ENCODE data around the gene MAP4. TPM values are rescaled to one million over a fixed set of nuclear protein-coding genes. Genes with fewer than 3 reads are reported as not detected.

MAP4 gene
- total RNA-seq, 2 donors from 2014 or later = 152 to 169 TPM

- Mint-ChIP-seq H3K4me1 (peaks cover 5% of the 10 kb centered on the region), H3K27me3 (ENCODE audit: insufficient read depth) (no peaks in the 10 kb centered on the region), H3K9me3 (no peaks in the 10 kb centered on the region), H3K4me3 (no peak overlapping the region), H3K27ac (no peak overlapping the region), H3K36me3 (ENCODE audit: low read depth) (peaks cover 11% of the 10 kb centered on the region)
- no peak for TF ChIP-seq CTCF (conservative IDR thresholded peaks at IDR 0.05)
- Histone ChIP-seq H3K9ac (ENCODE audit: extremely low read depth, low read length, poor library complexity, severe bottlenecking) (no peak overlapping the region), H3K36me3 (ENCODE audit: control insufficient read depth, insufficient read depth, low read length) (no peaks in the 10 kb centered on the region), H3K27ac (ENCODE audit: low read depth, low read length) (no peak overlapping the region), H3K4me3 (ENCODE audit: low read length) (no peak overlapping the region), H3K27me3 (ENCODE audit: control insufficient read depth, insufficient read depth, low read length, poor library complexity, severe bottlenecking) (no peaks in the 10 kb centered on the region), H3K9me3 (ENCODE audit: control insufficient read depth, low read length) (no peaks in the 10 kb centered on the region), H3K4me1 (ENCODE audit: control insufficient read depth, insufficient read depth, low read length) (no peaks in the 10 kb centered on the region)
- no peak for DNase-seq
- WGBS, 2 experiments (ENCODE audit: insufficient coverage in 1 of 2, insufficient read length in 1 of 2) = 76 to 89% methylated on average over 3 of the region's 3 CpGs
These were observed 14.0 kb upstream of the MAP4 start for GRCh38 chr3:48030188-48030587.

DNA sequence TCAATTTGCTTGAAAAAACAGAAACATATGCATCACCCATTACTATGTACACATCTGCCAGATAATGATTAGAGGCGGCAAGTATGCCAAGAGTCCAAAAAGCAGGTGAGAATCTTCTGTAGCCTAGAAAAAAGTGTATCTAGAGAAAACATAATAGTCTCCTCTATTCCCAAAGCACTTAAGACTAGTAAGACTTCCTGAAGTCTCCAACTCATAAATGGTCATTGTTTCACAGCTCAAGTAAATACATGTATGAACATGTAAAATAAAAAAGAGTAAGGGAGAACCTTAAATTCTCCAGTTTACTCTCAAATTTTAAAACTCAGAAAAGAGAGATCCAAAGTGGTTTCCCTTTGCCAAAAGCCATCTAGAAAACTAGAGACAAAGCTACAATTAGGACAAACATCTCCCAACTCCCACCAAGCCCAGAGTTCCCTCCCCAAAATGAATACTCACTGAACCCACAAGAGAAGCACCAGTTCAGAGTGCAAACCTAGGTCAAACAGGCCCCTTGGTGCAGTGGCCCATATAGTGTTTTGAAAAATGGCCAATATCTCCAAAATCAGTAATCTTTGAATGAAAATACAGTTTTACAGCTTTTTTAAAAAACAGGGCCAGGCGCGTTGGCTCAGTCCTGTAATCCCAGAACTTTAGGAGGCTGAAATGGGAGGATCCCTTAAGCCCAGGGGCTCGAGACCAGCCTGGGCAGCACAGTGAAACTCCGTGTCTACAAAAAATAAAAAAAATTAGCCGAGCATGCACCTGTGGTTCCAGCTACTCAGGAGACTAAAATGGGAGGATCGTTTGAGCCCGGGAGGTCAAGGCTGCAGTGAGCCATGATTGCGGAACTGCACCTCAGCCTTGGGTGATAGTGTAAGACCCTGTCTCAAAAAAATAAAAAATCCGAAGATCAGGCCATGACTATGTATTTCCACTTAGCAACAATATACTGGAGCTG is 11.0 kb upstream of the MAP4 start:
- H3K4me1 Mint-ChIP-seq = peaks cover 6% of the 10 kb centered on the region
- no peaks in the 10 kb centered on the region for H3K9me3 ChIP-seq (ENCODE audit: control insufficient read depth, low read length)
- H3K27ac ChIP-seq (ENCODE audit: low read depth, low read length) = no peak overlapping the region
- WGBS, 2 experiments (ENCODE audit: insufficient coverage in 1 of 2, insufficient read length in 1 of 2) = 85 to 86% methylated on average over 9 to 10 of the region's 10 CpGs
- H3K4me1 ChIP-seq (ENCODE audit: control insufficient read depth, insufficient read depth, low read length) = no peaks in the 10 kb centered on the region
- H3K27ac Mint-ChIP-seq = peak overlapping the region; percentile 75
- peaks cover 11% of the 10 kb centered on the region for H3K36me3 Mint-ChIP-seq (ENCODE audit: low read depth)
- H3K4me3 ChIP-seq (ENCODE audit: low read length) = no peak overlapping the region
- no peak overlapping the region for H3K4me3 Mint-ChIP-seq
- no peaks in the 10 kb centered on the region for H3K9me3 Mint-ChIP-seq
- no peaks in the 10 kb centered on the region for H3K27me3 Mint-ChIP-seq (ENCODE audit: insufficient read depth)
- no peak overlapping the region for H3K9ac ChIP-seq (ENCODE audit: extremely low read depth, low read length, poor library complexity, severe bottlenecking)
- H3K27me3 ChIP-seq (ENCODE audit: control insufficient read depth, insufficient read depth, low read length, poor library complexity, severe bottlenecking) = no peaks in the 10 kb centered on the region
- no peak for DNase-seq
- no peak for TF ChIP-seq CTCF (conservative IDR thresholded peaks at IDR 0.05)
- peaks cover 4% of the 10 kb centered on the region for H3K36me3 ChIP-seq (ENCODE audit: control insufficient read depth, insufficient read depth, low read length)

DNA sequence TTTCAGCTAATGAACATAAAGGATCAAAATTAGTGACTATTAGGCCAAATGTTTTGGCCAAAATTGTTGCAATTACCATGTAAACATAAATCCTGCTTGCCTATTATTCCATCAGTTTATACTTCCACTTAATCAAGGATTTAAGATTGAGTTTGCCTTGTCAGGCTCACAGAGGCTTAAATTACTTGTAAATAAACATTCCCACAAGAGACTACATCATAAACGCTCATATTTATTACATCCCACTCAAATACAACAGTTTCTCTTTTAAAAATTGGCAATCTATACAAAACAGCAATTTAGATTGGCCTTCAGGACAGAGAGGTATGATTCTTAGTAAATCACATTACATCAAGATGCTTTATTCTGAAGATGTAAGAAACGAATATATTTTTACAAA is 9.9 kb upstream of the MAP4 start:
- no peak for TF ChIP-seq CTCF (conservative IDR thresholded peaks at IDR 0.05)

More for the DNA sequence above, 9.9 kb upstream of the MAP4 start:
- Mint-ChIP-seq H3K4me3 (no peak overlapping the region), H3K27me3 (ENCODE audit: insufficient read depth) (no peaks in the 10 kb centered on the region), H3K27ac (no peak overlapping the region), H3K9me3 (no peaks in the 10 kb centered on the region), H3K36me3 (ENCODE audit: low read depth) (peaks cover 11% of the 10 kb centered on the region), H3K4me1 (peaks cover 9% of the 10 kb centered on the region)
- Histone ChIP-seq H3K4me3 (ENCODE audit: low read length) (no peak overlapping the region), H3K9ac (ENCODE audit: extremely low read depth, low read length, poor library complexity, severe bottlenecking) (no peak overlapping the region), H3K36me3 (ENCODE audit: control insufficient read depth, insufficient read depth, low read length) (peaks cover 4% of the 10 kb centered on the region), H3K27me3 (ENCODE audit: control insufficient read depth, insufficient read depth, low read length, poor library complexity, severe bottlenecking) (no peaks in the 10 kb centered on the region), H3K27ac (ENCODE audit: low read depth, low read length) (no peak overlapping the region), H3K4me1 (ENCODE audit: control insufficient read depth, insufficient read depth, low read length) (no peaks in the 10 kb centered on the region), H3K9me3 (ENCODE audit: control insufficient read depth, low read length) (no peaks in the 10 kb centered on the region)
- no peak for DNase-seq
- 96% methylated on average over 1 of the region's 2 CpGs; no CpG with 5 or more reads in 1 of the 2 experiments for WGBS, 2 experiments (ENCODE audit: insufficient coverage in 1 of 2, insufficient read length in 1 of 2)
